ENCODE data around the gene LMX1B.

DNA sequence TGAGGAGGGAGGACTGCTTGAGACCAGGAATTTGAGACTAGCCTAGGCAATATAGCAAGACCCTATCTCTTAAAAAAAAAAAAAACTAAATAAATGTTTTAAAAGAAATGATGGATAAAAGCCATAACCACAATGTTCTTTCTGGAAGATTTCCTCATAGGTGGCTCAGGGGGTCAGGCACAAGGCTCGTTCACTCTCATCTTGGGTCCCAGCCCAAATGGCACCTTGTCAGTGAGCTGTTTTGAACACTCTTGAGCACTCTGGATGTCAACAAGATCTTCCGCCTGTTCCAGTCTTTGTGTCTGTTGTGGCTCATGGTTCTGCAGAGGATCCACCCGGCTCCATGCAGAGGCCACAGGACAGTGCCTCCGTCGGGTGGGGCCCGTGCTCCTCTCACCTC, 35.7 kb upstream of the LMX1B start:
- TF ChIP-seq, protein P1, sequence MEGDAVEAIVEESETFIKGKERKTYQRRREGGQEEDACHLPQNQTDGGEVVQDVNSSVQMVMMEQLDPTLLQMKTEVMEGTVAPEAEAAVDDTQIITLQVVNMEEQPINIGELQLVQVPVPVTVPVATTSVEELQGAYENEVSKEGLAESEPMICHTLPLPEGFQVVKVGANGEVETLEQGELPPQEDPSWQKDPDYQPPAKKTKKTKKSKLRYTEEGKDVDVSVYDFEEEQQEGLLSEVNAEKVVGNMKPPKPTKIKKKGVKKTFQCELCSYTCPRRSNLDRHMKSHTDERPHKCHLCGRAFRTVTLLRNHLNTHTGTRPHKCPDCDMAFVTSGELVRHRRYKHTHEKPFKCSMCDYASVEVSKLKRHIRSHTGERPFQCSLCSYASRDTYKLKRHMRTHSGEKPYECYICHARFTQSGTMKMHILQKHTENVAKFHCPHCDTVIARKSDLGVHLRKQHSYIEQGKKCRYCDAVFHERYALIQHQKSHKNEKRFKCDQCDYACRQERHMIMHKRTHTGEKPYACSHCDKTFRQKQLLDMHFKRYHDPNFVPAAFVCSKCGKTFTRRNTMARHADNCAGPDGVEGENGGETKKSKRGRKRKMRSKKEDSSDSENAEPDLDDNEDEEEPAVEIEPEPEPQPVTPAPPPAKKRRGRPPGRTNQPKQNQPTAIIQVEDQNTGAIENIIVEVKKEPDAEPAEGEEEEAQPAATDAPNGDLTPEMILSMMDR (optimal IDR thresholded peaks at IDR 0.05 in 1 of 3, IDR thresholded peaks at IDR 0.05 in 1 of 3, conservative IDR thresholded peaks at IDR 0.05 in 1 of 3; ENCODE audit: extremely low read depth in 1 of 3, insufficient read depth in 2 of 3, low read length in 3 of 3): no peak
- no peak for TF ChIP-seq EZH2 (IDR thresholded peaks at IDR 0.05; ENCODE audit: low read length)
